ENCODE results near the gene ANO10.

The ANO10 gene

DNA sequence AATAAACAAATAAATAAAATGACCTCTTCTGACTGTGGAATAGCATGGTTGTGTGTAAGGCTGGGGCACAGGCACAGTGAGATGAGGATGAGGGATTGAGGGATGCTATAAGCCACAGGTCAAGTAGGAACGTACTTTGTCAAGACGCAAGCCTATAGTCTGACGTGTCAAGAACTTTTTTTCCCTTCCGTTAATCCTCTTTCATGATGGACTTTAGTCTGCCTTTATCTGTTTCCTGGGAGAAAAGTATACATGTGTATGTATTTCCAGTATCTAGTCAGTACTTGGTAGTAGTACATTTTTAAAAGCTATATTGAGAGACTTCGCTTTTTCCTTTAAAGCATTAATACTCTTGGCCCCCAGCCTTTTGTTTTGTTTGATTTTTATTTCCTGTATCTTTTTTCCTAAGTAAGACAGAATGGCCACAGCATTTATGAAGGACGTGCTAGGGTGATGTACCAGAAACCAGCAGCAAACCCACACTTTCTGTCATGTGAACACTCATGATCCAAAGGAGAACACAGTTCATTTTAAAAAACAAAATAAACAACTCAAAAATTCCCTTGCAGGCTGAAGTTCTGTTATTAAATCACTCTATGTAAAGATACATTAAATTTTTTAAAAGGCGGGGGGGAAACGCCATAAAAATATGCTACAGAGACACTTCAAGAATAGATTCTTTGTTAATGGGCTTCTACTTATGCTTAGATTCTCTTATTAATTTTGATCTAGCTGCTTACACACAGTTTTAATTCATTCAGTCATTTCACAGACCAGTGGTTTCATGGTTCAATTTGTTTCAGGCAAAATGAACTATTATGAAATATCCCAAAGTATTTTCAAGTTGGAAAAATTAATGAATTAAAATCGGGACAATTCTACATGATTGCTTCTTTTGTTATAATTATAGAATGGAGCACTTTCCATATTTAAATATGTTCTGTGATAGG, 220.8 kb downstream of the ANO10 start:
- Histone ChIP-seq H3K36me3 (ENCODE audit: insufficient read depth, low read length) (no peaks in the 10 kb centered on the region), H3K9me3 (ENCODE audit: control insufficient read depth, insufficient read depth, low read length) (no peaks in the 10 kb centered on the region), H3K4me1 (ENCODE audit: insufficient read depth, low read length) (no peaks in the 10 kb centered on the region), H3K9ac (ENCODE audit: low read depth, low read length) (no peak overlapping the region)

DNA sequence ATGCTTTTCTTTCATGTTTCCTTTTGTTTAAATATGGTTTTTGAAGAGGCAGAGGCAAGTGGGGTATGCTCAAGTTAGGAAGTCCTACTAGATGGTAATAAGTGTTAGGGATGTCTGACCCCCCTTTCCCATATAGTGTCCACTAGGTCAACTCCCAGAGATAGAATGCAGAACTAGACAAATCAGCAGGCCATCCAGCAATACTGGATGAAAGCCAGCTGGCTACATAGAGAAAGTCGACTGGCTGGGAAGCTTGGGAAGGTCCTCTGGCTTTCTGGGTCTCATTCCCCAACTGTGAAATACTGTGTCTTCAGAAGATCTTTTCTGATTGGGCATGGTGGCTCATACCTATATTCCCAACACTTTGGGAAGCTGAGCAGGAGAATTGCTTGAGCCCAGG, 221.6 kb downstream of the ANO10 start:
- Histone ChIP-seq H3K9me3 (ENCODE audit: control insufficient read depth, insufficient read depth, low read length) (no peaks in the 10 kb centered on the region), H3K9ac (ENCODE audit: low read depth, low read length) (no peak overlapping the region), H3K4me1 (ENCODE audit: insufficient read depth, low read length) (no peaks in the 10 kb centered on the region), H3K36me3 (ENCODE audit: insufficient read depth, low read length) (no peaks in the 10 kb centered on the region)

DNA sequence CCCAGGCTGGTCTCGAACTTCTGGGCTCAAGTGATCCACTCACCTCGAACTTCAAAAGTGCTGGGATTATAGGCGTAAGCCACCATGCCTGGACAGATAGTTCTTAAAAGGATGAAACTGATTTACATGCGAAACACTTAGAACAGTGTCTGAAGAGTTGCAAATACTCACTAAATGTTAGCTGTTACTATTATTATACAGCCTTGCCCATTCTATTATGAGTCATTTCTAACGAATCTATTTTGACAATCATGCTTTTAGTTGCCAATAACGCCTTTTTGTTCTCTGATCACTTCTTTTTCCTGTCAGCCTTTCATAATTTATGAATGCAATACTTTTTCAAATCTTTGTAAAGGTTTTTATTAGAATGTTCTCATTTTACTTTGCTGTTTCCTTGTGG, 222.8 kb downstream of the ANO10 start:
- H3K4me1 ChIP-seq (ENCODE audit: insufficient read depth, low read length), result no peaks in the 10 kb centered on the region
- no peaks in the 10 kb centered on the region for H3K9me3 ChIP-seq (ENCODE audit: control insufficient read depth, insufficient read depth, low read length)
- no peak overlapping the region for H3K9ac ChIP-seq (ENCODE audit: low read depth, low read length)
- H3K36me3 ChIP-seq (ENCODE audit: insufficient read depth, low read length), result no peaks in the 10 kb centered on the region

DNA sequence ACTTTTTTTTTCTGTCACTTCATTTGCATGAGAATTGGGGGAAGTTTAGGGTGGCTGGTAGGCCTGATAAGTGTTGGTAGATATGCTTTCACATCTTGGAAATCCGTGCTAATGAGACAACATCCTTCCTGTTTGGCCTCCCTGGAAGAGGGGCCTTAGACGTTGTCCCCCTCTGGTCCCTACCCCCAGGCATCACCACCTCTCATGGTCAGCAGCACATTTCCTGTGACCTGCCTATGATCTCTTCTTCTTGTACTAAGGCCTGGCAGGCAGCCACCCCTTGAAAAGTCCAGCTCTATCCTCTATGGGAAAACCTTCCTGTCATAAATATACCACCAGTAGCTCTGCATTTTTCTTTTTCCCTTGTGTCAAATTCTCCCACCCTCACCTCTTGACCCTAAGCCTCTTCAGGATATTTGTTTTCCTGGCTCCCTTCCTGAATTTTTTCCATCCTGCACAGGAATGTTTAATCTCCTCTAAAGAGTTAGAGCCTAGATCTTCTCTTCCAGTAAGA, 227.7 kb downstream of the ANO10 start:
- Histone ChIP-seq H3K4me1 (ENCODE audit: insufficient read depth, low read length) (no peaks in the 10 kb centered on the region), H3K9me3 (ENCODE audit: control insufficient read depth, insufficient read depth, low read length) (no peaks in the 10 kb centered on the region), H3K9ac (ENCODE audit: low read depth, low read length) (no peak overlapping the region), H3K36me3 (ENCODE audit: insufficient read depth, low read length) (no peaks in the 10 kb centered on the region)

DNA sequence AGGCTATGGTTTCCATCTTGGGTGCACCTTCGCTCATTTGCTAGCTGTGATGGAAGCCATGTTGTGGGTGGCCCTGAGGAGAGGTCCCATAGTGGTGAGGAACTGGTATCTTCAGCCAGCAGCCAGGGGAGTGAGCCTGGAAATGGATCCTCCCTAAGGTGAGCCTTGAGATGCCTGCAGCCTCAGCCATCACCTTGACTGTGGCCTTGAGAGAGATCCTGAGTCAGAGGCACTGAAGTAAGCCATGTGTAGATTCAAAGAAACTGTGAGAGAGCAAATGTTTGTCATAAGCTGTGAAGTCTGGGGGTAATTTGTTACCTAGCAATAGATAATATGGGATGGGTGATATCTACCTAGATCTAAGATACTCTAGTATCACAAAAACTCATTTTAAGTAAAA, 230.2 kb downstream of the ANO10 start:
- H3K4me1 ChIP-seq (ENCODE audit: insufficient read depth, low read length), result peaks cover 5% of the 10 kb centered on the region; the same call in 1 of the 2 replicates
- no peak overlapping the region for H3K9ac ChIP-seq (ENCODE audit: low read depth, low read length)
- H3K36me3 ChIP-seq (ENCODE audit: insufficient read depth, low read length), result no peaks in the 10 kb centered on the region
- no peaks in the 10 kb centered on the region for H3K9me3 ChIP-seq (ENCODE audit: control insufficient read depth, insufficient read depth, low read length)

DNA sequence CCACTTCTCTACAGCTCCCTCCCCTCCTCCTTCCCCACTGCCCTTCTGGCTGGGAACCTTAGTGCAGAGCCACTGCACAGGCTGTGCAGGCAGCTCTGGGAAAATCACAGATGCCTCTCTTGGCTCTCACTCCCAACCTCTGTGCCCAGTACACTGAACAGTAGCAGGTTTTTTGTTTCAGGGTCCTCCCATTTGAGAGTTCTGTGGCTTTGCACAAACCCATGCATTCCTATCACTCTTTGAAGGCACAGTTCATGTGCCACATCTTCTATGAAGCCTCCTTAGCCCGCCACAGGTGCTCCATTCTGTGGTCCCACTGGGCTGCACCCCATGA, 231.6 kb downstream of the ANO10 start:
- Histone ChIP-seq H3K36me3 (ENCODE audit: insufficient read depth, low read length) (no peaks in the 10 kb centered on the region), H3K9me3 (ENCODE audit: control insufficient read depth, insufficient read depth, low read length) (no peaks in the 10 kb centered on the region), H3K9ac (ENCODE audit: low read depth, low read length) (no peak overlapping the region), H3K4me1 (ENCODE audit: insufficient read depth, low read length) (peaks cover 9% of the 10 kb centered on the region; the same call in 1 of the 2 replicates)

DNA sequence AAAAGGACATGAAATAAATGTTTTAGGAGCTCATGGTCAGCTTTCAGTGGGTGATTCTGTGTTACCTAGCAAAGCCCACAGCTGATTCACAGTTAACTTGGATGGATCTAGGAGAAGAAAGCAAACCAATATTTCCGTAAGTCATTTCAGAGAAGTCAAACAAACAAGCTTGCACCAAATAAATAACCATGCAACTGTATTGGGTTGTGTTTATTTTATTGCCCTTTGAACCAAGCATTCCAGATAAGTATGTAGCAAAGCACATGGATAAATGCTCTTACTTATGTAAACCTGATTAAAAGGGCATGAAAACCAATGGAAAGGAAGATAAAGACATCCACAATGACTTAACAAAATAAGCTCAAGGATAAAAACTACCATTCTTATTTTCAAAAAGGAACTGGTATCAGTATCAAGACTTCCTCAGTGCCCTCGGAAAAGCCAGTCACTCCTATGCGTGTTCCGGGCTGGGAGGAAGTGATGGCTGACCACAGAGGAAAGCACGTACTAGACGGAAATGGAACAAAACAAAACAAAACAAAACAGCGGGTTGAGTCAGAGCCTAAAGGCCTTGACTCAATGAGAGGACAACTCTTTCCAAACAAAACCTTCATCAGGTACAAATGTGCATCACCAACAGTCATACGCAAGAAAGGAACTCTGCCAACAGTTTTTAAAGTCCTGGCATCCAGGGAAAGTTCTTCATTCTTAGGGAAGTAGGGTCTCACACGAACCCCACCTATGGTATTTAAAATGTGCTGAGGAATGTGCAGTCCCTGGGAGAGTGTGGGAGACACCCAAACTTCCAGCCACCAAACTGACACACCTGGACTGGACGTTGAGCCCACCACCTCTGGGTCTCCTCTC, 232.2 kb downstream of the ANO10 start:
- Histone ChIP-seq H3K4me1 (ENCODE audit: insufficient read depth, low read length) (peaks cover 9% of the 10 kb centered on the region; the same call in 1 of the 2 replicates), H3K36me3 (ENCODE audit: insufficient read depth, low read length) (no peaks in the 10 kb centered on the region), H3K9me3 (ENCODE audit: control insufficient read depth, insufficient read depth, low read length) (no peaks in the 10 kb centered on the region), H3K9ac (ENCODE audit: low read depth, low read length) (no peak overlapping the region)

DNA sequence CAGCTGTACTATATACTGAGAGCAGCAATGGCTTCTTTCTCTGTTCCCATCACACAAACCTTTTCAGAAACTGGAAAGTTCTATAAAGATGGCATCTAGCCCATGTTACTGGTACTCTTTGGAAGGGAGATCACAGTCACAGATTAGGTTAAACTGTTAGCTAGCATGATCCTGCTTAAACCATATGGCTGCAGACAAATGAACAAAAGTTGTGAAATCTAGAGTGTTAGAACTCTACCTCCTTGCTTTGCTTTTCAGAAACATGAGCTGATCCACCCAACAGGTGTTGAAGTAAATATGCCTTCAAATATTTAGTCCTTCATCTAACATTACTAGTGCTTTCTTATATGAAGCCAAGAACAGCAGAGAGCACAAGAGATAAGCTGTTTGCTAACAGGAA, 232.9 kb downstream of the ANO10 start:
- no peak overlapping the region for H3K9ac ChIP-seq (ENCODE audit: low read depth, low read length)
- no peaks in the 10 kb centered on the region for H3K36me3 ChIP-seq (ENCODE audit: insufficient read depth, low read length)
- no peaks in the 10 kb centered on the region for H3K9me3 ChIP-seq (ENCODE audit: control insufficient read depth, insufficient read depth, low read length)
- peaks cover 9% of the 10 kb centered on the region; the same call in 1 of the 2 replicates for H3K4me1 ChIP-seq (ENCODE audit: insufficient read depth, low read length)

DNA sequence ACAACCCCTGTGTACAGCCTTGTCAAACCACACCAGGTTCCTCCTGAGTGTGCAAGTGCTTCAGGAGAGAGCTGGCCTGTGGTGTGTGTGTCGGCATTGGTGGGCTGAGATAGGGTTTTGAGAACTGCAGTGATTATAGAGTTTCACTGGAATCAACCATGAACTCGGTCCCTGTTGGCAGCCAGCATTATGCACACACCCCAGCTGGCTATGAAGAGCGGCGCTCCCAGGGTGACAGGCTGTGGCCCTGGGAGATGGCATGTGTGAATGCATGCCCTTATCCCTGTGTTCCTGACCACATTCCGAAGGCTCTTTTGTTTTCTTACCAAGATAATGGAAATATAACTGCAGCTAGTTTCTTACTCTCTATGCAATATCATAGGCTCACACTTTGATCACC, 233.6 kb downstream of the ANO10 start:
- H3K9me3 ChIP-seq (ENCODE audit: control insufficient read depth, insufficient read depth, low read length), result no peaks in the 10 kb centered on the region
- no peaks in the 10 kb centered on the region for H3K36me3 ChIP-seq (ENCODE audit: insufficient read depth, low read length)
- H3K4me1 ChIP-seq (ENCODE audit: insufficient read depth, low read length), result peaks cover 9% of the 10 kb centered on the region; the same call in 1 of the 2 replicates
- H3K9ac ChIP-seq (ENCODE audit: low read depth, low read length), result no peak overlapping the region

DNA sequence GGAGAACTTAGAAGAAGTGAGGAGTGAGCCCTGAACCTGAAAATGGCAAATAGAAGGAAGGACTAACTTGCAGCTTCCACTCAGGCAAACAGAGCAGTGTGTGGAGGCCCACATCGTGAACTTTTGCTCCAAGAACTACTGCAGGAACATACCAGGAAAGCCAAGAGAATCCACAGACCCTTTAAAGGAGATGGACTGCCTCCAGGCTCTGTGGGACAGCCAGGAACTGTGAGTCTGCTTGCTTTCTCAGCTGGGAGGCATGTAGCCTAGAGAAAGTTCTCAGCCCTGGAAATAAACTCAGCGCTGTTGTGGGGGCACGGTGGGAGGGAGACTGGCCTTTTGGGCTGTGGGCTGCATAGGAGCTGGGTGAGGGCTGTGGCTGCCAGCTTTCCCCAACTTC, 242.5 kb downstream of the ANO10 start:
- Histone ChIP-seq H3K4me1 (ENCODE audit: insufficient read depth, low read length) (0 out of 2 replicates have a peak, but pooled peaks cover 7% of the 10 kb centered on the region), H3K9ac (ENCODE audit: low read depth, low read length) (no peak overlapping the region), H3K9me3 (ENCODE audit: control insufficient read depth, insufficient read depth, low read length) (no peaks in the 10 kb centered on the region), H3K36me3 (ENCODE audit: insufficient read depth, low read length) (no peaks in the 10 kb centered on the region)

DNA sequence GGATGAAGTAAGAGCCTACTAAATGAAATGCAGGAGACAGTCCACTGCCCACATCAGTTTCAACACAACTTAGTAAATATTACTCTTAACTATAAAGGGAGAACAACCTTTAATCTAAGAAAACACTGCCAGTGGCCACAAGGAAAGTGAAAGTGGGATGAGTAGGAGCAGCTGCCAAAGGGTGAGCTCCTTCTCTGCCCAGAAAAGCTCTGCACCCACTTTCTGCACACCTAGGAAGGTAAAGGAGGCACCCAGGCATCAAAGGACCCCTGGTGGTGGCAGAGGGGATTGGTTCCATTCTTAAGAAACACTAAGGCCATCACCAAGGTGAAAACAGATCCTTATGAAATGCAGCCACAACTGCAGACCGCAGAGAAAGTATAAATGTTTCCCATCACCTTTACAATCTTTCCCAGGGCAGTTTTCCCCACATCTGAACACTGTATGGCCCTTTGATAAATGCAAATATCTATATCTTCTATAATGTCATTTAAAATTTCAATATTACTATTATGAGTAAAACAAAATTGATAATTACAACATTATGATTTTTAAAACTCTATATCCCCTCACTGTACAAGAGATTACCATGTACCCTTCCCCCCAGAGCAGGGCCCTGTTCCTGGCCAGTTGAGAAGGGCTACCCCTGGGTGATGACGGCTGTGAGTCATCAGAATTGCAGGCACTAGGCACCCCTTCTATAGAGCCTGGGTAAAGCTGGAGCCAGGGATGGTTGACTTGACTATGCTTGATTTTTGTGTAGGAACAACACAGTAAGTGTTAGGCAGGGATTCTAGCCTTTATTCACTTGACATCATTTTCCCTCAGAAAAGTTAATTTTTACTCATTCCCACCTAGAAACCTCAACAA, 243.5 kb downstream of the ANO10 start:
- no peaks in the 10 kb centered on the region for H3K36me3 ChIP-seq (ENCODE audit: insufficient read depth, low read length)
- H3K4me1 ChIP-seq (ENCODE audit: insufficient read depth, low read length), result peaks cover 16% of the 10 kb centered on the region
- H3K9me3 ChIP-seq (ENCODE audit: control insufficient read depth, insufficient read depth, low read length), result no peaks in the 10 kb centered on the region
- no peak overlapping the region for H3K9ac ChIP-seq (ENCODE audit: low read depth, low read length)

DNA sequence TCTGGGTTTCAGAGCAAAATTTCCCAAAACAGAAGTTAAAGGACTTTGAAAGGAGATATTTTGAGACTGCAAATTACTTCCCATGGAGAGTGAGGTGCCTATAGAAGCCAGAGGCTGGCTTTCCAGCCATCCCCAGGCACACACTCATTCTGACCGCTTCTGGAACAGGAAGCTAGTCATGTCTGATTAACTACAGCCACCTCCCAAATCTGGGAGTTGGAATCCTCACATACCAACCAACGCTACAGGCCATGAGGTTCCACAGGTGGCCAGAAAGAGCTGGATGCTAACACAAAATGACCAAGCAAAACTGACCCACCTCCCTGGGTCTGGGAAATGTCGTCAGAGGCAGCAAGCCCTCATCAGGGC, 248.3 kb downstream of the ANO10 start:
- no peaks in the 10 kb centered on the region for H3K36me3 ChIP-seq (ENCODE audit: insufficient read depth, low read length)
- no peak overlapping the region for H3K9ac ChIP-seq (ENCODE audit: low read depth, low read length)
- H3K4me1 ChIP-seq (ENCODE audit: insufficient read depth, low read length), result peaks cover 23% of the 10 kb centered on the region
- H3K9me3 ChIP-seq (ENCODE audit: control insufficient read depth, insufficient read depth, low read length), result no peaks in the 10 kb centered on the region

DNA sequence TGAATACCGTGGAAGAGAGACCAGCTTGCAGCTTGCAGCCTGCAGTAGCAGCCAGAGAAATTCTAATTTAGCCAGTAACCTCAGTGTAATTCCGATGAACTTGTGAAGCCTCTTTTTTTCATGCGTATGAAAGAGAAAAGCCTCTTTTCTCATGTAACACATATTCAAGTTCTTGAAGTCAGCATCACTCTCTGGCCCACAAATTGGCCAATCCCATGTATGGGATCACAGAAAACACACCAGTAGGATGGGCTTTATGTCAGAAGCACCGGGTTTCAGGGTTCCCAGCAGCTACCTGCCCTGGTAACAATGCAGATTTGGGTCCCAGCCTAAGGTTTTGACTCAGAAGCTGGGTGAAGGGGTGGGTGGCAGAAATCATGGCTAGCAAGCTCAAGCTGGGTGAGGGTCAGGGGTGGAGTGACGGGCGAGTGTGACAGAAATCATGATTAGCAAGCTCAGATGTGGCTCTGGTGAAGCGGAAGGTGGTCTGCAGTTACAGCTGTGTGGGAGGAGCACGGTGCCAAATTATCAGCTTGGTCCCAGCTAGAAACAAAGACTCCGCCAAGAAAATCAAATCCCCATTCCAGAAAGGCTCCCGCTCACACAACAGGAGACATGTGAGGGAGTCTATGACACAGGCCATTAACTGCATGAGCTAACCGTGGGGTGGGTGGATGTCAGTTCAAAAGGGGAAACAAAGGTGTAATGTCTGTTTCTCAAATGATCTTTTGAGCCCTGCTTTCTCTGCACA, 248.8 kb downstream of the ANO10 start:
- Histone ChIP-seq H3K4me1 (ENCODE audit: insufficient read depth, low read length) (peaks cover 20% of the 10 kb centered on the region), H3K9ac (ENCODE audit: low read depth, low read length) (no peak overlapping the region), H3K36me3 (ENCODE audit: insufficient read depth, low read length) (no peaks in the 10 kb centered on the region), H3K9me3 (ENCODE audit: control insufficient read depth, insufficient read depth, low read length) (no peaks in the 10 kb centered on the region)

All from ES-I3 (cell line).